Gastroesophageal sphincter (tissue), 4 donors: Measurements from ENCODE around the gene ZNF575. TPM values are rescaled to one million over a fixed set of nuclear protein-coding genes. Genes with fewer than 3 reads are reported as not detected.

ENCODE experiments used
- ATAC-seq: fragments of 150-250 bp; one replicate; pipeline ENCODE4 v1.9.1; 2016; ENCODE audit warnings: mild to moderate bottlenecking, moderate library complexity
- H3K27ac ChIP-seq, 4 donors: fragments of 200-600 bp; sonication (generic) in 3 of 4; 1 replicate in 3 of 4; 2 replicates in 1 of 4; pipeline ENCODE4 v1.5.1; 2016 to 2019
- H3K27me3 ChIP-seq: fragments of 200-600 bp; sonication (generic); one replicate; pipeline ENCODE4 v1.5.1; 2019
- H3K36me3 ChIP-seq, 2 donors: fragments of 200-600 bp; sonication (generic); one replicate each; pipeline ENCODE4 v1.5.1; 2019; ENCODE audit warnings: control low read depth in 1 of 2
- H3K4me1 ChIP-seq, 3 donors: fragments of 200-600 bp; sonication (generic); 1 replicate in 2 of 3; 2 replicates in 1 of 3; pipeline ENCODE4 v1.5.1; 2016 to 2019; ENCODE audit warnings: control low read depth in 2 of 3
- H3K4me3 ChIP-seq, 2 donors: fragments of 200-600 bp; sonication (generic); one replicate each; pipeline ENCODE4 v1.5.1; 2019; ENCODE audit warnings: mild to moderate bottlenecking in 1 of 2, moderate library complexity in 1 of 2
- H3K9me3 ChIP-seq, 3 donors: fragments of 200-600 bp; sonication (generic); one replicate each; pipeline ENCODE4 v1.5.1; 2017 to 2019; ENCODE audit warnings: control low read depth in 2 of 3
- CTCF ChIP-seq, 4 experiments: fragments of 200-600 bp in 2 of 4; fragments of 450-650 bp in 2 of 4; sonication (generic) in 1 of 4; IDR thresholded peaks; one replicate each; pipeline ENCODE4 v1.5.1; 2017 to 2019; ENCODE audit warnings: antibody characterized with exemption in 4 of 4, mild to moderate bottlenecking in 2 of 4, moderate library complexity in 2 of 4
- EP300 ChIP-seq: sonication (generic); formaldehyde crosslinking; IDR thresholded peaks from one replicate; pipeline ENCODE4 v1.6.1; 2017; ENCODE audit warnings: antibody characterized with exemption, mild to moderate bottlenecking
- POLR2A ChIP-seq, 2 donors: fragments of 450-650 bp; IDR thresholded peaks; one replicate each; pipeline ENCODE4 v1.6.1; 2017; ENCODE audit warnings: antibody characterized with exemption in 2 of 2, mild to moderate bottlenecking in 2 of 2, moderate library complexity in 1 of 2
- POLR2AphosphoS5 ChIP-seq: sonication (generic); formaldehyde crosslinking; IDR thresholded peaks from one replicate; pipeline ENCODE4 v1.6.1; 2017; ENCODE audit warnings: antibody characterized with exemption
- WGBS, 2 donors: methylation state at CpG; one replicate each; pipeline ENCODE4 v1.1.5; 2018; ENCODE audit warnings: low coverage in 1 of 2; 5-methylcytosine and 5-hydroxymethylcytosine counted together
- total RNA-seq, 4 donors: library from RNA; depleted of rRNA; stranded (reverse); fragments of >200 nt; gene quantifications; one replicate each; pipeline ENCODE4 v1.1.0, GENCODE V29; 2016

ZNF575 gene
- total RNA-seq, 4 donors from 2014 or later = 0.66 to 3.3 TPM; not detected in 2

- Histone ChIP-seq H3K4me1 (peaks cover 0 to 26% (median 3%) of the 10 kb centered on the region in 3 donors), H3K27ac (no peak overlapping the region), H3K27me3 (no peaks in the 10 kb centered on the region), H3K9me3 (no peaks in the 10 kb centered on the region), H3K36me3 (peaks cover 0 to 55% of the 10 kb centered on the region in 2 donors), H3K4me3 (no peak overlapping the region)
- ATAC-seq = no peak
- WGBS, 2 donors = 62 to 66% methylated on average over 3 to 5 of the region's 5 CpGs
- TF ChIP-seq EP300 (no peak), CTCF (IDR thresholded peaks at IDR 0.05) (no peak), POLR2AphosphoS5 (no peak), POLR2A (IDR thresholded peaks at IDR 0.05) (no peak)
Measured at GRCh38 chr19:43498233-43498842, 34.6 kb upstream of the ZNF575 start.

- Histone ChIP-seq H3K4me3 (no peak overlapping the region), H3K4me1 (peaks cover 0 to 30% (median 3%) of the 10 kb centered on the region in 3 donors), H3K9me3 (no peaks in the 10 kb centered on the region), H3K36me3 (peaks cover 0 to 50% of the 10 kb centered on the region in 2 donors), H3K27ac (no peak overlapping the region), H3K27me3 (no peaks in the 10 kb centered on the region)
- no peak for TF ChIP-seq POLR2A (IDR thresholded peaks at IDR 0.05)
- TF ChIP-seq POLR2AphosphoS5 = no peak
- TF ChIP-seq CTCF (IDR thresholded peaks at IDR 0.05) = no peak
- no peak for TF ChIP-seq EP300
- WGBS, 2 donors = 77 to 86% methylated on average over 3 of the region's 3 CpGs
- no peak for ATAC-seq
Measured at GRCh38 chr19:43499042-43499441, 33.9 kb upstream of the ZNF575 start.

GRCh38 chr19:43501661-43502418, 31.1 kb upstream of the ZNF575 start:
- WGBS, 2 donors = 39 to 60% methylated on average over 10 to 14 of the region's 43 CpGs
- ATAC-seq = no peak
- Histone ChIP-seq H3K27me3 (no peaks in the 10 kb centered on the region), H3K27ac (no peak overlapping the region), H3K36me3 (peaks cover 0 to 28% of the 10 kb centered on the region in 2 donors), H3K9me3 (no peaks in the 10 kb centered on the region), H3K4me1 (peaks cover 0 to 38% (median 7%) of the 10 kb centered on the region in 3 donors), H3K4me3 (peak overlapping the region in 1 of 2 donors; percentile 6)
- no peak for TF ChIP-seq EP300
- TF ChIP-seq POLR2AphosphoS5 = no peak
- TF ChIP-seq CTCF (IDR thresholded peaks at IDR 0.05) = no peak
- TF ChIP-seq POLR2A (IDR thresholded peaks at IDR 0.05) = no peak

- Histone ChIP-seq H3K9me3 (no peaks in the 10 kb centered on the region), H3K4me3 (peak overlapping the region in 1 of 2 donors; percentile 6), H3K27ac (no peak overlapping the region), H3K27me3 (no peaks in the 10 kb centered on the region), H3K36me3 (peaks cover 0 to 22% of the 10 kb centered on the region in 2 donors), H3K4me1 (peaks cover 0 to 38% (median 7%) of the 10 kb centered on the region in 3 donors)
- no peak for ATAC-seq
- TF ChIP-seq POLR2A (IDR thresholded peaks at IDR 0.05) = no peak
- no peak for TF ChIP-seq EP300
- TF ChIP-seq CTCF (IDR thresholded peaks at IDR 0.05) = no peak
- no peak for TF ChIP-seq POLR2AphosphoS5
- 62 to 70% methylated on average over 4 to 9 of the region's 23 CpGs for WGBS, 2 donors
Measured at GRCh38 chr19:43502419-43502976, 30.5 kb upstream of the ZNF575 start.
